CD4-positive, alpha-beta T cell treated with Interleukin-6 at 100 ng/mL for 8 hours (primary cell): ENCODE results near the gene FKRP.
"Not testable (repeated sequence)": the region's sequence is repeated elsewhere in the genome, so short reads cannot be mapped to it uniquely, and the experiment has no call there.

Experiments used
- DNase-seq: peaks from one replicate; pipeline ENCODE4 v3.0.0-alpha.2; 2020; ENCODE audit warnings: mixed read lengths, low spot score

The FKRP gene

DNA sequence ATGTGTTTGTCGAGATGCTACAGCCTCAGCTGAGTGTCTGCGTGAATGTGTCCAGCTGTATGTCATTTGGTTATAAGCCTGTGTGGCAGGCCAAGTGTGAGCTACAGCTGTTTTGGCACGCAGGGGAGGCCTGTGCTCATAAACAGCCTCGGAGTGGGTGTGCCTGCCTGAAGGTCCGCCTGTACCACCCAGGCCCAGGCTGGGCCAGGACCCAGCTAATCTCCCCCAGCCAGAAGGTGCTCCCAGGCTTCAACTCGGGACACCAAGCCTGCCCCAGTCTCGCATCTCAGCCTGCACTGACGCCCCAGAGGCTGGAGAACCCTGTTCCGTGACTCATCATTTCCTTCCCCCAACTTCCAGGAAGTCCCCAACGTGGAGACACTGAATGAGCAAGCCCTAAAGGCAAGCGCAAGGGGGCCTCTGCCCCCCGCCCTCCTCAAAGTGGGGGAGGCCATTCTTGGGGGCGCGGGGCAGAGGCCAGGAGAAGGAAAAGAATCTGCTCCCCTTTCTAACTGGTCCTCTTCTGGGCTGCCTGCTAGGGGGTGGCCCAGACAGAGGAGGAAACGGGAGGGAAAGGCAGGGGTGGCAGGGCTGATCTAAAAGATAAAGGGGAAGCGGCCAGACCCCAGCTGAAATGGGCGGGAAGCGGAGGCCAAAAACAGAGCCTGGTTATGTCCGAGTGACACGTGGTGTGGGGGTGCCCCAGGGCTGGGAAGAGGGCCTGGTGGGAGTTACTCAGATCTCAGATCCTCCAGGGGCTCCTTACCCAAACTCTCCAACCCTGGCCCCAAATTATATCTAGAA, 40.6 kb downstream of the FKRP start:
- DNase-seq, result peak; percentile 82

DNA sequence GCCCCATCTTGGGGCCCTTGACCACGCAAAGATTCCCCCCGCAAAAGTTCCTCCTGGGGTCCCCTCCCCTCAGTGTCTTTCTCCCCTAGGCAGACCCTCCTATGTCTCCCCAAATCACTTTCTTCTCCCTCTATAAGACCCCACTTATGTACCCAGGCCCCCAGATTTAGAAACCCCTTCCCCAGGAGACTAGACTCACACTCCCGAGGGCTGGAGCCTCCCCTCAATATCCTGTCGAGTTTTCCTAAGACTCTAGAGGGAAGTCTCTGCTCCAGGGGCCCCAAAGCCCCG, 41.1 kb downstream of the FKRP start:
- DNase-seq, result no peak

DNA sequence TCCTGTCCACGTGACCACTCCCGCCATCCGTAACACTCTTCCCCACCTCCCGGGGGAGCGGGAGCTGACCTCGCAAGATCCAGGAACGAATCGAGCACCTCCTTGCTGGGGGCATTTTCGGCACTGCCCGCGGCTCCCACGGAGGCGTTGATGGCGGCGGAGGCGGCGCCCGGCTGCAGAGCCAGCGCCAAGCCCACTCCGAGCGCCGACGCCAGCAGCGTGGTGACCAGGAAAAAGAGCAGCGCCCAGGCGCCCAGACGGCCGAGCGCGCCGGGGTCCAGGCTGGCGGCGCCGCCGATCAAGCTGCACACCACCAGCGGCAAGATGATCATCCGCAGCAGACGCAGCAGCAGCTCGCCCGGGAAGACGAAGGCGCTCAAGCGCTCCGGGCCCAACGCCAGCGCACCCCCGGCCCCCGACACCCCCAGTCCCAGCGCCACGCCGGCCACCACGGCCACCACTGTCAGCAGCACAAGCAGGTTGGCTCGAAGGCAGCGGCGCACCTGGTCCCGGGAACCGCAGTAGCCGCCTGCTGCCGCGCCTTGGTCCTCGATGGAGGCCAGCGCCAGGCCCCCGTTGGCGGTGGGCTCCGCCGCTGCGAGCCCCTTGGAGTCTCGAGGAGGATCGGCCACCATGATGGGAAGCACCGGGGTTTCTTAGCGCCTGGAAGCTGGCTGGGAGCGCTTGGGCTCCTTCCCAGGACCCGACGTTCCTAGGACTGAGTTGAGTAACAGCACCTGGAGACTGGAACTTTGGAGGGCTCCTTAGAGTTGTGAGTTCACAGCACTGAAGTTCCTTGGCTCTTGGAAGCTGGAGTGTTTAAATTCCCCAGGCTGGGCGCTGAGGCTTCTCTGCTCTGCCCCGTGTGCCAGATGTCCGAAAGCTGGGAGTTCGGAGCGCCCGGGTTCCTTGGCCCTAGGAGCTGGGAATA, 41.7 kb downstream of the FKRP start:
- peak; percentile 10 for DNase-seq

DNA sequence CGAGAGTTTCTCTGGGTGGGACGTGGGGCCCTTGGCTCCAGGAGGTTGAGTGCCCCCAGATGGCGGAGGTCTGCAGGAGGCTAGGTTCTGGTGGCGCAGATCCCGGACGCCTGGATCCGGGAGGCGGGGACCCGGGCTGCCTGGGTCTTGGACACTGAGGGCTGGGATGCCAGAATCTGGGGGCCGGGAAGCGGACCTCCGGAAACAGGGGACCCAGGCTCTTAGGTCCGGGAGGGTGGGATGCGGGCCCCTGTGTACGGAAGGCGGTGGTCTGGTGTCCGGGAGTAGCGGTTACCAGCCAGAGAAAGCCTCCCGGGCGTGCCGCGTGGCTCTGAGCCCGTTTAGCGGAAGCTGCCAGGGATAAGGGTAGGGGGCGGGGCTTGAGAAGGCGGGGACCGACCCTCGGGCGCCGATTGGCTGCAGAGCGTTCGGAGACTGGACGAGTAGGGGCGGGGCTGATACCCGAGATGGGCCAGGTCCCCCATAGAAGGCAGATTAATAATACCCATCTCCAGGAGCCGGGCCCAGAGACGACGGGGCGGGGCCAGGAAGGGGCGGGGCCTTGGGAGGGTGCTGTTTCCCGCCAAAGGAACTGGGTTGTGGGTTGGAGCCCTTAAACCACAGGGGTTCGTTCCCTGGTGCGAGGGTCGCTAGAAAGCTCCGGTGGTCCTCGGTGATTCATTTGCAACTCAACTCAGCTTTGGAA, 42.6 kb downstream of the FKRP start, which contains the start of gene SLC1A5:
Gene SLC1A5, minus strand, starts transcription at position 333 of the 706 bp plus-strand sequence. CDS start 629 bp downstream, outside the sequence.
- DNase-seq, result peak; percentile 98

DNA sequence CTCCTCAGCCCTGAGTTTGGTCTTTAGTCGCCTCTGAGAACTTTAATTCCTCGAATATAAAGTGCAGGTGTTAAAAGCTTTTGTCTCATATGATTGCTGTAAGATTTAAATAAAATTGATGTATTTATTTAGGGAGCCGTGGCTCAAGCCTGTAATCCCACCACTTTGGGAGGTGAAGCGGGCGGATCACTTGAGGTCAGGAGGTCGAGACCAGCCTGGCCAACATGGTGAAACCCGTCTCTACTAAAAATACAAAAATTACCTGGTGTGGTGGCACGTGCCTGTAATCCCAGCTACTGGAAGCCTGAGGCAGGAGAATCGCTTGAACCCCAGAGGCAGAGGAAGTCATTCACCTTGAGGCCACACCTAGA, 43.1 kb downstream of the FKRP start:
- no peak for DNase-seq

DNA sequence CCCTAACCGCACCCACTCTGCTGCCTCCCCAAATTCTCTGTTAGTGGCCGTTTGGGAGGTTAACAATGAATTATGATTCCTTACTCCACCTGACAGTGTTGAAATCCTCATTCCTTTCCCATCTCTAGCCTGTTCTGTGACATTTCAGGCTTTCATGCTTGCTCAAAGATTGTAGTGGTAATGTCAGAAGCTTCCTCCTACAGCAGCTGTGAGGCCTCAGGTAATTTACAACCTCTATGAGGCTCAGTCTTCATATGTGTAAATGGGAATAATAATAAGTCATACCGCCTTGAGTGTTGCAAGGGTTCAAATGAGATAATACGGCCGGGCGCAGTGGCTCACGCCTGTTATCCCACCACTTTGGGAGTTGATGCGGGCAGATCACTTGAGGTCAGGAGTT, 43.5 kb downstream of the FKRP start:
- DNase-seq, result no peak

DNA sequence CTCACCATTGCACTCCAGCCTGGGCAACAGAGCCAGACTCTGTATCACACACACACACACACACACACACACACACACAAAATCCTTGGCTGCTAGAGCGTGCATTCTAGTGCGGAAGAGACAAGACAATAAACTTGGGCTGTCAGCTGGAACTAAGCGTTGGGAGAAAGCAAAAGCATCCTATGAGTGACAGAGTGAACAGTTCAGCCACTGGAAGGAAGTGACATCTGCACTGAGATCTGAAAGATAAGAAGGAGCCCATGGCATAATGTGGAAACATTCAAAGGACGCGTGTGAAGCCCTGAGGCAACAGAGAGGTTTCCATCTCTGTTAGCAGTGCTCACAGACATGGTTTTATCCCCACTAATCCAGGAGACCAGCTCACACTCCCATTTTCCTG, 46.1 kb downstream of the FKRP start:
- DNase-seq, result peak; percentile 54

DNA sequence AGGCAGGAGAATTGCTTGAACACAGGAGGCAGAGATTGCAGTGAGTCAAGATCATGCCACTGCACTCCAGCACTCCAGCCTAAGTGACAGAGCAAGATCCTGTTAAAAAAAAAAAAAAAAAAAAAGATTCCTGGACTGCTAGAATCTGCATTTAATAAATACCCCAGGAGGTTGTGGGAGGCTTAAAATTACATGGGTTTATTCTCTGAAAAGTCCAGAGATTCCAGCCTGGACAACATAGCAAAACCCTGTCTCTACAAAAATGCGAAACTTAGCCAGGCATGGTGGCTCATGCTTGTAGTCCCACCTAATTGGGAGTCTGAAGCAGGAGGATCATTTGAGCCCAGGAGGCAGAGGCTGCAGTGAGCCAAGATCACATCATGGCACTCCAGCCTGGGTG, 52.0 kb downstream of the FKRP start:
- no peak for DNase-seq

DNA sequence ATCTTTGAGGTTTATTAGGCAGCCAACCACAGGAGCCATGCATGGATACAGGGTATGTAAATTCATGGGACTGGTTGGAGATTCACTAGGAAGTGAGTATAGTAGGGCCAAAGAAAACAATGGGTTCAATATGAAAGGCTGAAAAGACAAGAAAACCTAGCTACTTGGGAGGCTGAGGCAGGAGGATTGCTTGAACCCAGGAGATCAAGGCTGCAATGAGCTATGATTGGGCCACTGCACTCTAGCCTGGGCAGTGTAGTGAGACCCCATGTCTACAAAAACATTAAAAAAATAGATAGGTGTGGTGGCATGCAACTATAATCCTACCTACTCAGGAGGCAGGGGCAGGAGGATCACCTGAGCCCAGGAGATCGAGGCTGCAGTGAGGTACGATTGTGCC, 52.9 kb downstream of the FKRP start:
- no peak for DNase-seq

DNA sequence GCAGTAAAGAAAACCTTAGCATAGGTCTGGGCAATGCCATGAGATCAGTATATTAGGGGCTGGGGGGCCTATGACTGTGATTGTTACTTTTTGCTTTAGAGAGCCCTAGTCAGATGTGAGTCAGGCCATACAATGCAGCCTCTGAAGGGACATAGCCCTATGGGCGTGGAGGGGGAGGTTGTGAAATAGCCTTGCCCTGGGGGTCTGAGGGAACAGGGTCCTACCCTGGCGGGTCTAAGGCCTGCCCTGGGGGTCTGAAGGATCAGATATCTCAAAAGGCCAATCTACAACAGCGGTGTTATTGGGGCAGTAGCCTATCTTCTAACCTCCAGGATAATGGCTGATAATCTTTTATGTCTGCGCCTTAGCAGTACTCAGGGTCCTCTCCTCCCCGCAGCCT, 56.3 kb downstream of the FKRP start:
- DNase-seq, result no peak

DNA sequence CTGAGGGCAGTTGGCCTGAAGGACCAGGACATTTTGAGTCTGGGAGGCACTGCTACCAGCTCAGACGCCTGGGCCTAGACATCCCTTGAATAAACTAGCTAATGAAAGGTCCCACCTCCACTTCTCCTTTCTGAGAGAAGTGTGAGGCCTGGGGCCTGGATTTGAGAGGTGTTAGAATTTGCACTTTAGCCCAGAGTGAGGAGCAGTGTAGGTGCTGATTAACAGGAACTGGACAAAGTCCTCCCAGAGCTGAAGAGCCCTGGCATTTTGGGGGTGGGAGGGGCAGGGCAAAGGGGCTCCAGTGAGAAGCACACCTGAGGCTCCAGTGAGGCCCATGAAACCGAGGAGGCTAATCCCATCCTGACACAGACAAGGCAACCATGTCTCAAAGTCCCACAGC, 57.7 kb downstream of the FKRP start:
- no peak for DNase-seq

DNA sequence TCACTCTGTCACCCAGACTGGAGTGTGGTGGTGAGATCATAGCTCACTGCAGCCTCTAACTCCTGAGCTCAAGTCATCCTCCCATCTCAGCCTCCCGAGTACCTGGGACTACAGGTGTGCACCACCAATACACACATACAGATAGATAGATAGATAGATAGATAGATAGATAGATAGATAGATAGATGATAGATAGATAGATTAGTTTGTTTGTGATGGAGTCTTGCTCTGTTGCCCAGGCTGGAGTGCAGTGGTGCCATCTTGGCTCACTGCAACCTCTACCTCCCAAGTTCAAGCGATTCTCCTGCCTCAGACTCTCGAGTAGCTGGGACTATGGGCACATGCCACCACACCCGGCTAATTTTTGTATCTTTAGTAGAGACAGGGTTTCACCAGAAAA, 58.6 kb downstream of the FKRP start:
- not testable (repeated sequence) for DNase-seq

DNA sequence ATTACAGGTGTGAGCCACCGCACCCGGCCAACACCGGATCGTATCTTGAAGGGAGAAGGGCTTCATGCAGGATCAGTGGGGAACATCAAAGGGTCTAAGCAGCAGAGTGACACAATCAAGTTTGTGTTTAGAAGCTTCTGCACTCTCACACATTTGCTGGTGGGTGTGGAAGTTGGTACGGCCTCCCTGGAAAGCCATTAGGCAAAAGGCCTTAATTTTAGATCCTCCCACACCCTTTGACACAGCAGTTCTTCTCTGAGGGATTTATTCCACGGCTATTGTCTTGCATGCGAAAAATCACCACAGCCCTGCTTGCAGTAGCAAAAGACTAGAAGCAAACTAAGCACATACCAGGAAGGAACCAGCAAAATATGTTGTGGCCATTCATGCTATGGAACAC, 60.8 kb downstream of the FKRP start:
- DNase-seq, result no peak
